HG03457 (cell line): ENCODE results near the gene C19orf73.
A peak's percentile ranks its signal among the peaks of the same experiment; 100 is the strongest.

Experiments
- ATAC-seq: cut with Tn5 transposase; IDR thresholded peaks from one replicate; pipeline ENCODE4 v1.9.1; 2021; ENCODE audit warnings: moderate number of reproducible peaks; ENCODE audit not compliant: unreplicated experiment

The C19orf73 gene, protein sequence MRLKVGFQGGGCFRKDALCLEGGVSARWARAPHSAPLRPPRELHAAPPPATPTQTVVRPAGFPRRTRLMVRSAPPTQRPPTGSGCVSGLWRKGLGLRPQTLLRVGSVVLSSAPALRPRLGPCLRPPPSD

DNA sequence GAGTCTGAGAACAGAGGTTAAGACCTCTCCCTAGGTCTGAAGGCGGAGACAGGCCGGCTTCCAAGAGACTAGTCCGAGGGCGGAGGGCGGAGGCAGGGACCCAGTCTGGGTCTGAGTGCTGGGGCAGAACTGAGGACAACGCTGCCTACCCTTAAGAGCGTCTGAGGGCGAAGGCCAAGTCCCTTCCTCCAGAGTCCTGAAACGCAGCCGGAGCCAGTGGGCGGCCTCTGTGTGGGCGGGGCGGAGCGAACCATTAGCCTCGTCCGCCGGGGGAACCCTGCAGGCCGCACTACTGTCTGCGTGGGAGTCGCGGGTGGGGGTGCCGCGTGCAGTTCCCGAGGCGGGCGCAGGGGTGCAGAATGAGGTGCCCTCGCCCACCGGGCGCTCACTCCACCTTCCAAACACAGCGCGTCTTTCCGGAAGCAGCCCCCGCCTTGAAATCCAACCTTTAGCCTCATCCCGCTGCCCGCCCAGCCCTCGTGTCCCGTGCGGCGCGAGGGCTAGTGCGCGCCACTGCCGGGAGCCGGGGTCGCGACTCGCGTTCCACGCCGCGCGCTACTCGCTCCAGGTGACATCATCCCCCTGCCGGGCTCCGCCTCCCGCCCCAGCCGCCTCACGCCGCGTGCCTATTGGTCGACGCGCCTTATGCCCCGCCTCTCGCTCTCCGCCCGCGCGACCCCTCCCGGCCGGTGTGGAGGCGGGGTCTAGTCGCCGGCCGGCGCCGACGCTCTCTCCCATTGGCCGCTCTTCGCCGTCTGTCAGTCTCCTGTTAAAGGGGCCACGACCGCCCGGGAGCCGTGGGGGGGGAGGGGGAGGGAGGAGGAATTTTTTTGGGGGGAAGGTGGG is at the start of gene C19orf73:
Gene C19orf73 (minus strand): TSS at position 579 of the 846 bp plus-strand sequence. CDS start 121 bp downstream, at position 458.
- peak; percentile 51 for ATAC-seq

DNA sequence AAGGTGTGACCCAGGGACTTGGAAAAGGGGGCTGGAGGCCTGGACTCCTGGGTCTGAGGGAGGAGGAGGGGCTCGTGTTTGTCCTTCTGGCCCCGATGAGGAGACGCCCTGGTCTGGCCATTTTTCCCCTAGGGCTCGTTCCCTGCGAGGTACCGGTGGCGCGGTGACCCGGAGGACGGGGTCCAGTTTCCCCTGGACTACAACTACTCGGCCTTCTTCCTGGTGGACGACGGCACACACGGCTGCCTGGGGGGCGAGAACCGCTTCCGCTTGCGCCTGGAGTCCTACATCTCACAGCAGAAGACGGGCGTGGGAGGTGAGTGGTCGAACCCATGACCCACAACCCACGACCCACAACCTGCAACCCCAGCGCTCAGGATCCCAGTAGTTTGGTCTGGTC is 49.5 kb upstream of the C19orf73 start:
- no peak for ATAC-seq

DNA sequence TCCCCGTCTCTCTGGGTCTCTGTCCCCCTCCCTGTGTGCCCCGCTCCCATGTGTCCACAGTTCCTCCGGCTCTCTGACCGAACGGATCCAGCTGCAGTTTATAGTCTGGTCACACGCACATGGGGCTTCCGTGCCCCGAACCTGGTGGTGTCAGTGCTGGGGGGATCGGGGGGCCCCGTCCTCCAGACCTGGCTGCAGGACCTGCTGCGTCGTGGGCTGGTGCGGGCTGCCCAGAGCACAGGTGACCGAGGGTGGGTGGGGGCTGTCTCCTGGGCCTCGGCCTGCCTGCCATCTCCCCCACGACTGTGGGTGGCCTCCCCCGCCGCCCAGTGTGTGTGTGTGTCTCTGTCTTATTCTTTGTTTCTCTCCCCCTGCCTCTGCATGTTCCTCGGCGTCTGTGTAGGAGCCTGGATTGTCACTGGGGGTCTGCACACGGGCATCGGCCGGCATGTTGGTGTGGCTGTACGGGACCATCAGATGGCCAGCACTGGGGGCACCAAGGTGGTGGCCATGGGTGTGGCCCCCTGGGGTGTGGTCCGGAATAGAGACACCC is 49.0 kb upstream of the C19orf73 start:
- no peak for ATAC-seq

DNA sequence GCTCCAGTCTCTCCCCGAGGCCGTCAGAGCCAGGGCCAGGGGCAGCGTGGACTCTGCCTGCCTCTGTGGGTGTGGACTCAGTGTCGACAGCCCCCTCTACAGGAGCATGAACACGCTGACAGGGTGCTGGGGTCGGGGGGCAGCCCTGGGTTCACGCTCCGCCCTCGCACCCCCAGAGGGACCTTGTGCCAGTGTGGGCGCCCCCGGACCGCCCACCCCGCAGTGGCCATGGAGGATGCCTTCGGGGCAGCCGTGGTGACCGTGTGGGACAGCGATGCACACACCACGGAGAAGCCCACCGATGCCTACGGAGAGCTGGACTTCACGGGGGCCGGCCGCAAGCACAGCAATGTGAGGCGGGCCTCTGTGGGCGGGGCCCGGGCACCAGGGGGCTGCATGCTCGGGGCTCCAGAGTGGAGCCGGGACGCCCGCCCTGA is 46.9 kb upstream of the C19orf73 start:
- no peak for ATAC-seq

DNA sequence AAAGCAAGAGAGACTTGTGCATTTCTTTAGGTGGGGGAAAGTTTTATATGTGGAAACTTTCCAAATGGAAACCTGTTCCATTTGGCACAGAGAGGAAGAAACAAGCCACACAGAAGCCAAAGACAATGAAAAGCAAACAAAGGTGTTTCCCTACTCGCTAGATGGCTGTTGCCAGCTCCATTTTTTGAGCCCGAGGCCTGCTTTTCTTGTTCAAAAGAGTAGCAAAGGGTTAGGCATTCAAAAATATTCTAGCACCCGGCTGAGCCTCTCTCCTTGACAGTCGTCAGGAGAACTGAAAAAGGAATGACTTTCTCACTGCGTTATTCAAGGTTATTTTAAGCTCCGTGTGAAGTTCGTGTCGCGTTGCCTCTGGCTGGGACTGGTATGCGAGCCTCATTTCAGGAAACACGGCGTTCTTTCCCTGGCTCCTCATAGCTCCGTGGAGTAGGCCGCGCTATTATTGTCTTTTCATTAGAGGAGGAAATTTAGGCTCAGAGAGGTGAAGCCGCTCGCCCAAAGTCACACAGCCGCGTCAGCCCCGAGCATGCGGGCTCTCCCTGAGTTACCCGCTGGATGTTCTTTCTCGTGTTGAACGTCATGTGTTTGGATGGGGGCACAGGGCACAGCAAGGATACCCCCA is 46.3 kb upstream of the C19orf73 start:
- ATAC-seq: no peak

DNA sequence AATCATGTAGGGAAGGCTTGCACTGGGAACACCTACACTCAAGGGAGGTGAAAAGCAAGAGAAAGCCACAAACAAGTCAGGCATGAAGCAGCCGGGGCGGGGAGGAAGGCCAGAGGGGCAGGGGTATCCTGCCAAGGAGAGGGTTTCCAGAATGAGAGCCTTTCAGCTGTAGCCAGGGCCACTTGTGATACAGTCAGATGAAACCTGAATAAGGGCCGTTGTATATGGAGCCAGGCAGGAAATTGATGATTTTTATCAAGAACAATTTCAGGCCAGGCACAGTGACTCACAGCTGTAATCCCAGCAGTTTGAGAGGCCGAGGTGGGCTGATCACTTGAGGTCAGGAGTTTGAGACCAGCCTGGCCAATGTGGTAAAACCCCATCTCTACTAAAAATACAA is 43.0 kb upstream of the C19orf73 start:
- no peak for ATAC-seq

DNA sequence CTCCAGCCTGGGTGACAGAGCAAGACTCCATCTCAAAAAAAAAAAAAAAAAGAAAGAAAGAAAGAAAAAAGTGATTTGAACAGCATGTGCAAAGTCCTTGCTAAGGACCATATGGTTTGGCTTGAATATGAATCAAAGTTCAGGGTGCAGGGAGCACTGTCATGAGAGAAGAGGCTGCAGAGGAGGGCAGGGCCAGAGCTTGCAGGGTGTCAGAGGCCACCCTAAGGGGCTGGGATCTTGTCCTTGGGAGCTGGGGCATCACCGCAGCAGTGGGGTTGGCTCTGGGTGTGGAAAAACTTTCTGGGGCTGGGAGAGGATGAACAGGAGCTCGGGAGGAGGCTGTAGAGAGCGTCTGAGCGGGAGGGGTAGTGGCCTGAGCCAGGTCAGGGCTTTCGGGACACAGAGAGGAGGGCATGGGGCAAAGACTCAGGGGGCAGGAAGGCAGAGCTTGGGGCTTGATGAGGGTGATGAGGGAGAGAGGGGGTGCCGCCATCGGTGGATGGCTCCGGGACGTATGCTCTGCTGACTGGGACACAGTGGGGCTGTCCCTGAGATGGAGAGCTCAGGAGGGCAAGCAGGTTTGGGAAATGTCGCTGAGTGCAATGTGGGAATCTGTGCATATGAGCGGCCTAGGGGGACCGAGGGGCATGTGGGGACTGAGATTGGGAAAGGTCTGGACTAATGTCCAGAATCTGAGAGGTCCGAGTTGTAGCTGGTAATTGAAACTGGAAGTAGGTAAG is 41.7 kb upstream of the C19orf73 start:
- no peak for ATAC-seq

DNA sequence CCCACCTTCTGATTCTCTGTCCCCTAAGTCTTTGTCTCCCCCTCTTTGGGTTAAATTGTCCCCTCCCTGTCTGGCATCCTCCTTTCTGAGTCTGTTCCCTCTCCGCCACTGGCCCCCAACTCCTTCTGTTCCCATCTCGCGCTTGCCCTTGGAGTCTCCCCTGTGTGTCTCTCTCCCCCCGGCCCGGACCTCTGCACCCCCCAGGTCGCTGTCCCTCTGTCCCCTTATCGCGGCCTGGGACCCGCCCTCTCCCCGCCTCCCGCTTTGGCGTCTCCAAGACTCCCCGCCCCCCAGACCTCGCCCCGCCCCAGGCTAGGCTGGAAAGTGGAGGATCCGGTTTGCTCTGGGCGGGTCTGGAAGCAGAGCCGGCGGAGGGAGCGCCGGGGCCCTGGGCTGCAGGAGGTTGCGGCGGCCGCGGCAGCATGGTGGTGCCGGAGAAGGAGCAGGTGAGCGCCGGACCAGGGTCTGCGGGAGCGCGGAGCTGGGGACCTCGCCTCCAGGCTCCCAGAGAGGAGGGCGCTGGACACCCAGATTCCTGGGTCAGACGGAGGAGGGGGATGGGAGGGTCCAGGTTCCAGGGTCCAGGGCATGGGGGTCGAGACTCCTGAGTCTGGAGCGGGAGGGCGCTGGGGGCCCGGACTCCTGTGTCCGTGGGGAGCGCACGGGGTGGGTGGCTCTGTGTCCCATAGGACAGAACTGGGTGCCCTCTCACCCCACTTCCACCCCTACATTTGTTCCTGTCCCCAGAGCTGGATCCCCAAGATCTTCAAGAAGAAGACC is 38.7 kb upstream of the C19orf73 start, which contains the start of gene TRPM4:
Gene TRPM4 (plus strand): TSS at position 348 of the 780 bp plus-strand sequence. CDS start 75 bp downstream, at position 423.
- ATAC-seq: no peak

DNA sequence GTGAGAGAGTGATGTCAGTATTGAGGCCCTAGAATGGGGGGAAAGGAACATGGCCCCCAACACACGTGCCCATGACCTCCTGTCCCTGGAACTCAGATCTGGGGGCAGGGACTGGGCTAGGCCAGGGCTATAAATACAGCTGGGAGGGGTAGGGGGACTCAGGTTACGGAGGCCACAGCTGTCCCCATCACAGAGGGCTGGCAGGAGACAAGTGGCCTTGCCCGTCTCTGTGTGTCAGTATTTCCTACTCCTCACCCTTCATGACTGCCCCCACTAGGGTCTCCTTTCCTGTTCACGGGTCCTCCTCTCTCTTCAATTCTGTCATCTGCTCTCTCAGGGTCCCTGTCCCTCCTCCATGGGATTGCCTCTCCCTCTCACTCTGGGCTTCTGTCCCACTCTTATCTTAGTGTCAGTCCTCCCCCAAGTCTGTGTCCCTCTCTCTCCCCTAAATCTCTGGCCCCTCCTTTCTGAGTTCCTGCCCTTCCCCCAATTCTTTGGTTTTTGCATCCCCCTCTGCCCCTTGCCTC is 36.9 kb upstream of the C19orf73 start:
- ATAC-seq: no peak

DNA sequence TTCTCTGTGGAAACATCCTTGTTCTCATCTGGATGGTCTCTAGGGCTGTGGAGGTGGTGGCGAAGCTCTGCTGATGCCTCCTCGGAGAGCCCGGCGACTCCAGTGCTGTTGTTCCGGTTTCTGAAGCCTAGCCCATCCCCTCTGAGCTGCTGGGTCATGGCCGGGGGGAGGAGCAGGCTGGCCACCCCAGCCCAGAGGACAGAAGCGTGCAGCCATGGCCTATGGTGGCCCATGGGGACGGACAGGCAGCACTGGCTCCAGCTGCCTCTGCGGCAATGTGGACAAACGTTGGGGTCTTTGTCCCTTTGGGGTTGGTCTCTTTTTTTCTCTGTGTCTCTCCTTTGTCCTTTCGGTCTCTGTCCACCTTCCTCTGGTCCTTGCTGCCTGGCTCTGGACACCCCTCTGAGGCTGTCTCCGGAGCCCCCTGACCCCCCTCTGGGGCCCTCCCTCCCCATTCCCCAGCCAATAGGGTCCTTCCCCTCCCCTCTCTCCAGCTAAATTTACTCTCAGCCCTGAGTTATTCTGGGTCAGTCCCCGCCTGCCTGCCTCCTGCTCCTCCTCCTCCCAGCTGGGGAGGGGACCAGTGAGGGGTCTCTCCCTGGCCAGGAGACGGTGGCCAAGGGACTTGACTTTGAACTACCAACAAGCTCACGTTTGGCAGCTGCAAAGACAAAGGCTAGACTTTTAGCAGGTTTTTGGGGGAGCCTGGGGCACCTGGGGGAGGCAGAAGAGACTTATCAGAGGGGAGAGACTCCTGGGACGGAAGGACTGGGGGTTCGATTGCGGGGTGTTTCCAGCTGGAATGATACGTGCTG is 36.3 kb upstream of the C19orf73 start, which contains the start of gene HRC:
Gene HRC (minus strand): TSS at position 392 of the 815 bp plus-strand sequence. CDS start 159 bp downstream, at position 233.
- ATAC-seq: no peak

DNA sequence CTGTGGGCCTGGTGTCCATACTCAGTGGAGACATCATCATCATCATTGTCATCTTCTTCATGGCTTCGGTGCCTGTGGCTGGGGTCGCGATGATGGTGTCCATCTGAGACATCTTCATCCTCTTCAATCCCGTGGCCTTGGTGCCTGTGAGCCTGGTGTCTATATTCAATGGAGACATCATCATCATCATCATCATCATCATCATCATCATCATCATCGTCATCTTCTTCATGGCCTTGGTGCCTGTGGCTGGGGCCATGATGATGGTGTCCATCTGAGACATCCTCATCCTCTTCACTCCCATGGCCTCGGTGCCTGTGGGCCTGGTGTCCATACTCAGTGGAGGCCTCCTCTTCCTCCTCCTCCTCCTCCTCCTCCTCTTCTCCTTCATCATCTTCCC is 35.3 kb upstream of the C19orf73 start:
- ATAC-seq: no peak

DNA sequence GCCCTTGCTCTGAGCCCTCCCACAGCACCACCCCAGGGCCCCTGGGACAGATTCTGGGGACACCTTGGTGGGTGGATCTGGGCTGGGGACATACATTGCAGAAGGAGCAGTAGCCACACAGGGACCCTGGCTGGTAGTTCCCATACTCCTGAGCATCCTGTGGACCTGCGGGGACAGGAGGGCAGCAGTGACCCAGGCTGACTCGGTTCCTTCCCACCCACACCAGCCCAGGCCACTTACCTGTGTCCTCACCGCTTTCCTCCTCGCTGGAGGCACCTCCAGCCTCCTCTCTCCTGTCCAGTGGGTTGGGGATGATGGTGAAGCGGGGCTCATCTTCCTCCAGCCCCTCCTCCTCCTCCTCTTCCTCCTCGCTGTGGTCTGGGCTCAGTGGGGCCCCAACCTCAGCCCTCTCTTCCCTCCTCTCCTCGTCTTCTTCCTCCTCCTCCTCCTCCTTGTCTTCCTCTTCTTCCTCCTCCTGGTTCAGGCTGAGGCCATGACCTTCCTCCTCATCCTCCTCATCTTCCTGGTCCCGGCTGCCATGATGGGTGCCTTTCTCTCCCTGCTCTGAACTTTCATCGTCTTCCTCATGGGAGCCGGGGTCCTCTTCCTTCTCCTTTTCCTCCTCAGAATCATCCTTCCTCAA is 34.3 kb upstream of the C19orf73 start:
- no peak for ATAC-seq

DNA sequence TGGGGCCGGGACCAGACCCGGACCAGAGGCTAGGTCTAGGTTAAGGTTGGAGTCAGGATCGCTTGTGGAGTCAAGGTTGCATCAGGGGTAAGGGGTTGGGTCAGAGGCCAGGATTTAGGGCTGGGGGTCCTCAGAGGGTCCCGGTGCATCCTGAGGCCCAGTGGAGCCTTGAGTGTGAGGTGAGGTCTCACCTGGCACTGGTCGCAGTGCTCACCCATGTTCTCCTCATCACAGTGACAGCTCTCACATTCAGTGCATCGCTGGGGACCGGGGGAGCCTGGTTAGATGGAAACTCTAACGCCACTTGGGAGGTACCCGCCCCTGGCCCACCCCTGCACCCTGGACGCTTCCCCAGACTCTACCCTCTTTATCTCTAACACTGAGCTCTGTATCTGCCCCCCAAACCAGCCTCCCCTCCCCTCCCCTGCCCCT is 33.2 kb upstream of the C19orf73 start:
- no peak for ATAC-seq

DNA sequence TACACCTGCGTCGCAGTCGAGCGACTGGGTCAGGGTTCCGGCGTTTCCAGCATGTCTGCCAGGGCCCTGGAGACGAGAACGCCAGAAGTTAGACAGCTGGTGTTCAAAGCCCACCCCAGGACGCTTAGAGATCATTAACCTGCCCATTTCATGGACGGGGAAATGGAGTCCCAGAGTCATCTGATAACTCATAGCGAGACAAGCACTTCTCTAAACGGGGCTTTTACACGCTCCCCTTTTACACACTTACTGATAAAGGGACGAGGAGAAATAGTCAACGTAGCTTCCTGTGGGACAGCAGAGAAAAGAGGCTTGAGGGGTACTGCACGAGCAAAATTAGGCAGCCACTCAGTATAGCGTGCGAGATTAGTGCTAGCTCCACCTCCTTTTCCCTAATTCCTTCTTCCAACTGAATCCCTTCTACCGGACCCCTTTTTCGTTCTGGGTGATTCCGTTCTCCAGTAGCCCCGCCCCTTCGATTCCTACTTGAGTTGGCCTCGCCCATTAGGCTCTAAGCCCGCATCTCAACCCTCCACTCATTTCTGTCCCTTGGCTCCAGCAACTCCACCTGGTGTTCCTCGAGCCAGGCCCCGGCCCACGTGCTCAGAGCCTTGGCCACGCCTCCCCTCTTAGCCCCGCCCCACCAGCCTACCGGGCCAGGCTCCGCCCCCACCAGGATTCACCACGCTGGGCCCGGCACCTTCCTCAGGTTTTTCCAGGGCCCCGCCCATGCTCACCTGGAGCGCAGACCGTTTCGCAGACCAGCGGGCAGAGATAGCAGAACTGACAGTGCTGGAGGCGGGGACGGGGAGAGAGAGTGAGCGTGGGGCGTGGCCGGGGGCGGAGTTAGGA is 32.5 kb upstream of the C19orf73 start:
- no peak for ATAC-seq

DNA sequence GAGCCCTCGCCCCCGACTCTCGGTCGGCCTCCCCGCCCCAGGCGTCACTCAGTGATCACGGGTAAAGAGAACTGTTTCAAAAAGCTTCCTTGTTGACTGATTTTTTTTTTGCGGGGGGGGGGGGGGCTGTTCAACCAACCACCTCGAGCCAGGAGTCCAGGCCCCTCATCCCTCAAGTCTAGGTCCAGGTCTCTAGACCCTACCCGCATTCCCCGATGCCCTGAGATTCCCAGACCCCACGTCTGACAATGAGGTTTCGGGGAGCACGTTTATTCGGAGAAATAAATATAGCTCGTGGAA is 32.0 kb upstream of the C19orf73 start:
- ATAC-seq: no peak

DNA sequence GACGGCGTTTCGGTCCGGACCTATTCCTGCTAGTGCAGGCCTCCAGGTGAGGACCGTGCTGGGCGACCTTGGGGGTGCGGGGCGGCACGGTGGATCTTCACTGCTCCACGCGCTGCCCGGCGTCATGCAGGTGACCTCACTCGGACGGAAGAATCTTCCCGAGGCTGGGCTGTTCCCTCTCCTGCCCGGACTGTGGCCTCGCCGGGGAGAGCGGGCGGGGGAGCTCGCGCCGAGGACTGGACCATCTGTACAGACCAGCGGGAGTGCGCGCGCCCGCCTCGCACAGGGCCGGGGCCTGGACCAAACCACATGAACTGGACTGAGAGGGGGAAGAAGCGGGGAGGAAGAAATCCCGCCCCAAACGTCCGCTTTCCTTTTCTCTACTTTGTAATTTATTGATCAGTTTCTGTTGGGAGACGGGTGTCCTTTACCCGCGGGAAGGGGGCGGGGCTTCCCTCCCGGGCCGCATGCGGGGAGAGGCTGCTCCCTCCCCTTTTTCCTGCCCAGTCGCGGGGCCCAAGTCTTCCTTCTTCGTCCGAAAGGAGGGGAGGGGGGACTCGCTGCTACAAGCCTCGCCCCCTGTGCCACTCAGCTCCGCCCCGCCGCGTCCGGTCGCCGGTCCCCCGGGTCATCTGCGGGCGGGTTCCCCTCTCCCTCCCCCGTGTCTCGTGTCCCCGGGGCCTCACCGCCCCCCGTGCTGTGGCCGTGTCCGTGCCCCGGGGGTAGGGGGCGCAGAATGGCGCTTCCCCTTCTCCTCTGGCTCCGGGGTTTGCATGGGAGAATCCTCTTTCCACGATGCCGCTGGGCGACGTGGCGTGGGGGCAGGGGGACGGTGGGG is 31.4 kb upstream of the C19orf73 start:
- no peak for ATAC-seq

DNA sequence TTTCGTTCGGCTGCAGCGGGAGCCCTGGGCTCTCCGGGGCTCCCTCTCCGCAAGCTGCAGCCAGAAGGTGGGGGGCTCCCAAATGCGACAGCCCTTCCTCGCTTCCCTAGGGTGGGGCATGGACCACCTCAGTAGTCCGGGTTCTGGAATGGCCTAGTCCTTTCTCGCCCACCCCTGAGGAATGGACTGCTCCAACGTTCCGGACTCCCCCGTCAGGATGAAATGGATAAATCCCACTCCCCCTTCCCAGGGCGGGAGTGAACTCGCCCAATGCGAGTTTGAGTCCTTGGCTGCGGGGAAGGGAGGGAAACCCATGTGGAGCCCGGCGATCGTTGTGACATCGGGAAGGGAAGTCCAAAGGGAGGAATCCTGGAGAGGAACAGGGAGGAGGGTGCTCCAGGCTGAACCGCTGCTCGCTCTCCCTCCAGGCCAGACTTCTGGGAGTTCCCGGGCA is 30.7 kb upstream of the C19orf73 start:
- ATAC-seq: no peak
